GM12878 (cell line): ENCODE data around the gene FLT1. TPM values are rescaled to one million over a fixed set of nuclear protein-coding genes. Genes with fewer than 3 reads are reported as not detected.

Experiments used
- ATAC-seq: fragments of 200-7000 bp; cut with Tn5 transposase; 3 replicates; pipeline ENCODE4 v1.9.1; 2020; ENCODE audit warnings: mild to moderate bottlenecking, moderate library complexity
- BruUV-seq: library from RNA; stranded (reverse); fragments of 400-500 nt; replicated peaks from 2 replicates; lab custom pipeline; 2021; lab: Mats Ljungman, UMichigan
- CTCF ChIA-PET: fragments of 300-600 bp; sonication (Branson Sonifier 250); formaldehyde crosslinking; extraction: SDS; loops from one replicate; lab custom pipeline; 2021; ENCODE audit warnings: inconsistent platforms; lab: Yijun Ruan, JAX
- POLR2A ChIA-PET: fragments of 350-600 bp; formaldehyde crosslinking; extraction: SDS; loops from one replicate; lab custom pipeline; 2021; ENCODE audit warnings: inconsistent platforms; lab: Charles Lee
- RAD21 ChIA-PET: fragments of 300-600 bp; sonication (Branson Sonifier 250); formaldehyde crosslinking; loops from one replicate; lab custom pipeline; 2023; ENCODE audit warnings: antibody characterized with exemption; ENCODE audit not compliant: unreplicated experiment; lab: Charles Lee
- SMC1A ChIA-PET: fragments of 300-600 bp; sonication (Branson Sonifier 250); formaldehyde crosslinking; loops from one replicate; lab custom pipeline; 2023; ENCODE audit not compliant: unreplicated experiment, uncharacterized antibody; lab: Charles Lee
- DNase-seq: peaks from one replicate; pipeline ENCODE4 v3.0.0-alpha.2; 2011; ENCODE audit warnings: low read depth, low spot score
- FAIRE-seq: peaks from 3 replicates; lab custom pipeline; 2011; peaks lifted over from hg19 to GRCh38; lab: Jason Lieb, UNC
- H2AFZ ChIP-seq: 2 replicates; pipeline ENCODE4 v1.6.0; 2011; ENCODE audit warnings: low read depth, low read length, control low read depth; ENCODE audit not compliant: control insufficient read depth
- H3K27ac ChIP-seq: 2 replicates; pipeline ENCODE4 v1.5.1; 2011; ENCODE audit warnings: control low read depth; ENCODE audit not compliant: control insufficient read depth, insufficient read depth
- H3K27me3 ChIP-seq, 2 experiments: replicated peaks in 1 of 2; 2 replicates each; pipeline versions ENCODE4 v1.6.0 to v1.6.1; 2011; ENCODE audit warnings: low read length in 1 of 2; ENCODE audit not compliant: control insufficient read depth in 2 of 2, insufficient read depth in 2 of 2
- H3K36me3 ChIP-seq, 2 experiments: 2 replicates each; pipeline ENCODE4 v1.5.1; 2011; ENCODE audit warnings: low read length in 1 of 2; ENCODE audit not compliant: control insufficient read depth in 2 of 2, insufficient read depth in 2 of 2
- H3K4me1 ChIP-seq: 2 replicates; pipeline ENCODE4 v1.6.1; 2011; ENCODE audit warnings: mild to moderate bottlenecking, low read length, moderate library complexity, mixed read lengths; ENCODE audit not compliant: control insufficient read depth, insufficient read depth
- H3K4me2 ChIP-seq: 2 replicates; pipeline ENCODE4 v1.6.0; 2011; ENCODE audit warnings: control low read depth; ENCODE audit not compliant: control insufficient read depth, insufficient read depth
- H3K4me3 ChIP-seq: fragments of 200-600 bp; sonication (generic); 2 replicates; pipeline ENCODE4 v1.5.1; 2016
- H3K79me2 ChIP-seq: 2 replicates; pipeline ENCODE4 v1.6.0; 2011; ENCODE audit warnings: low read length; ENCODE audit not compliant: control insufficient read depth, insufficient read depth
- H3K9ac ChIP-seq: 2 replicates; pipeline ENCODE4 v1.8.0; 2011; ENCODE audit warnings: low read length, control low read depth, mixed read lengths; ENCODE audit not compliant: control insufficient read depth, insufficient read depth
- H3K9me3 ChIP-seq: replicated peaks from 3 replicates; pipeline ENCODE4 v1.5.1; 2011; ENCODE audit warnings: mild to moderate bottlenecking, low read length; ENCODE audit not compliant: control insufficient read depth, insufficient read depth
- H4K20me1 ChIP-seq: 2 replicates; pipeline ENCODE4 v1.6.0; 2011; ENCODE audit not compliant: control insufficient read depth, insufficient read depth
- BCL11A ChIP-seq: IDR thresholded peaks from 2 replicates; pipeline ENCODE4 v1.6.1; 2011; ENCODE audit warnings: low read depth, low read length
- MYC ChIP-seq: IDR thresholded peaks from 2 replicates; pipeline ENCODE4 v1.6.1; 2011; ENCODE audit warnings: mild to moderate bottlenecking, low read length, moderate library complexity, inconsistent platforms; ENCODE audit not compliant: insufficient read depth, insufficient replicate concordance, insufficient read length, severe bottlenecking
- NFYB ChIP-seq: IDR thresholded peaks from 2 replicates; pipeline ENCODE4 v1.6.1; 2011; ENCODE audit warnings: low read depth, mild to moderate bottlenecking, low read length, improper control_type of control experiment, moderate library complexity; ENCODE audit not compliant: insufficient read depth
- PML ChIP-seq: IDR thresholded peaks from 2 replicates; pipeline ENCODE4 v1.6.1; 2012; ENCODE audit warnings: low read length, inconsistent platforms
- RB1 ChIP-seq: fragments of 450-650 bp; formaldehyde crosslinking; IDR thresholded peaks from 2 replicates; pipeline ENCODE4 v1.6.1; 2017; ENCODE audit warnings: mild to moderate bottlenecking, borderline replicate concordance
- RELA ChIP-seq: fragments of 450-650 bp; IDR thresholded peaks from 2 replicates; pipeline ENCODE4 v1.8.0; 2014; ENCODE audit warnings: borderline replicate concordance; ENCODE audit not compliant: partially characterized antibody
- SP1 ChIP-seq: IDR thresholded peaks from one replicate; pipeline ENCODE4 v1.6.1; 2011; ENCODE audit warnings: low read depth, low read length
- ZZZ3 ChIP-seq: IDR thresholded peaks from 2 replicates; pipeline ENCODE4 v1.6.1; 2011; ENCODE audit warnings: low read depth; ENCODE audit not compliant: control insufficient read depth, insufficient read length
- whole genome bisulfite sequencing: methylation state at CpG from one replicate; pipeline ENCODE4 v1.1.6; 2016; ENCODE audit warnings: low lambda C conversion rate; ENCODE audit not compliant: insufficient replicate concordance, insufficient coverage; ENCODE audit errors: missing lambda C conversion rate; 5-methylcytosine and 5-hydroxymethylcytosine counted together
- in situ Hi-C: fragments of 300-500 bp; cut with MboI; formaldehyde crosslinking; loops from 9 replicates; pipeline ENCODE4 v1.14.3; 2018; ENCODE audit warnings: mixed read lengths
- intact Hi-C: fragments of 100-400 bp; cut with micrococcal nuclease; formaldehyde crosslinking; loops from one replicate; pipeline ENCODE4 v1.14.2; 2022; ENCODE audit not compliant: unreplicated experiment
- polyA plus RNA-seq, 11 experiments: library from polyadenylated mRNA; depleted of rRNA in 4 of 11; unstranded in 6 of 11; stranded (reverse) in 5 of 11; fragments of >200 nt; fragmentation: Nextera tagmentation in 4 of 11; fragmentation: Illumina TruSeq in 1 of 11; extraction: Ambion mirVana in 4 of 11; extraction: Trizol in 1 of 11; gene quantifications; 1 replicate in 1 of 11; 2 replicates in 10 of 11; pipeline versions ENCODE4 v1.2.1 to v1.2.3, GENCODE V29; 2011 to 2016; ENCODE audit warnings: inconsistent platforms in 2 of 11, missing spikeins in 2 of 11, low read depth in 1 of 11
- total RNA-seq, 4 experiments: library from RNA; depleted of rRNA in 3 of 4; stranded (reverse); fragments of >200 nt in 3 of 4; fragmentation: Illumina TruSeq in 1 of 4; extraction: Trizol in 1 of 4; gene quantifications; 2 replicates each; pipeline versions ENCODE4 v1.2.1 to v1.2.3, GENCODE V29; 2013 to 2021
- TF ChIP-seq, protein P1 (sequence below): IDR thresholded peaks from 2 replicates; pipeline ENCODE4 v1.6.1; 2012; ENCODE audit warnings: low read length, inconsistent platforms
- TF ChIP-seq, protein P2 (sequence below): fragments of 450-650 bp; formaldehyde crosslinking; IDR thresholded peaks from 2 replicates; pipeline ENCODE4 v1.5.0; 2022; ENCODE audit warnings: mild to moderate bottlenecking, missing genetic modification characterization
- TF ChIP-seq, protein P3 (sequence below): IDR thresholded peaks from 2 replicates; pipeline ENCODE4 v1.6.1; 2011; ENCODE audit warnings: mild to moderate bottlenecking, low read depth, low read length, moderate library complexity; ENCODE audit not compliant: insufficient replicate concordance
- TF ChIP-seq, protein P4 (sequence below): fragments of 450-650 bp; IDR thresholded peaks from 2 replicates; pipeline ENCODE4 v1.6.1; 2017; ENCODE audit warnings: mild to moderate bottlenecking, moderate library complexity

FLT1 gene
- total and polyA plus RNA-seq, 10 of the 15 experiments (the other 5 are each of a cell fraction or from before 2014, with no cell fraction given), result 0.55 to 5.6 (median 0.84) TPM

DNA sequence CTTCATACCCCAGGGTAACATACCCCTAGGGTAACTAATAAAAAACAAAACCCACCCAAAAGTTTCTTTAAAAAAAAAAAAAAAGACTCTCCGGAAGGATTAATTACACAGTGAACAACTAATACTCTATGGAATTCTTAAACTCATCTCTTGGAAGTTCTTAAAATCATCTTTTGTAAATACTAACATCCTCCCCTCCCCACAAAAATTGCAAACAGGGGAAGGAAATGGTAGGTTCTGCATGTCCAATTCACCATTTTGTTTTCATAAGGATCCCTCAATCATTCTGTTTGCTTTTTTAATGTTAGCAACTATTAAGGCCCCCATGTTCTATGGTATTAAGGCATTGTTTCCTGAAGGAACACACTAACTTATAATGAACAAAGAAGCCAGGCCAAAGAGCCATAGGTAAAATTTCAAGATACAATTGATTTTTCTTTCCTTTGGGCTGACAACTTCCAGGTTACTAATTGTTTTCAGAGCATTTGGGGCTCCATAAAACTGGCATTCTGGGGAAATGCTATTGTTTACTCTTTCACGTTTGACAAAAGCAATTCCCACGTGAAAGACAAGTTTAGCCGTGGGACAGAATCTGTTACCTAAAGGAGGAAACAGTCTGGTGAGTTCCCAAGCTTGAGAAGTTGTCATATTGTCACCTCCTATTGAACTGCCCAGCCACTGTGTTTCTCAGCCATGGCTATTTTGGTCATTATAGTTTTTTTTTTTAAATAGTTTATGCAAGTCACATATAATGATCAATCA is 107.0 kb downstream of the FLT1 start:
- Histone ChIP-seq H2AFZ (no peak overlapping the region; the same call in 1 of the 2 replicates), H3K27me3 (no peaks in the 10 kb centered on the region), H3K27ac (no peak overlapping the region), H3K9ac (no peak overlapping the region), H3K36me3 (peaks cover 0 to 1% of the 10 kb centered on the region in 2 experiments; a peak in 1 of 4 replicates), H4K20me1 (no peaks in the 10 kb centered on the region), H3K4me2 (no peak overlapping the region), H3K9me3 (no peaks in the 10 kb centered on the region), H3K4me3 (no peak overlapping the region), H3K4me1 (no peaks in the 10 kb centered on the region), H3K79me2 (no peaks in the 10 kb centered on the region)
- no peak for FAIRE-seq
- ChIA-PET SMC1A (interaction anchor here (1.2 to 4.4 kb wide), 2 partner anchors 10 to 12 kb away, joined by 4 to 15 read pairs; no protein-coding TSS in a partner anchor), CTCF (interaction anchor here (0.7 to 1.0 kb wide), 2 partner anchors 18 to 63 kb away, joined by 3 read pairs; no protein-coding TSS in a partner anchor), RAD21 (no interaction called here), POLR2A (no interaction called here)
- ATAC-seq, result no peak
- DNase-seq, result no peak
- intact Hi-C loops (no loop called here), in situ Hi-C loops (no loop called here)
- no TSS peak for BruUV-seq
- WGBS, result 58% methylated on average over 4 of the region's 4 CpGs
- TF ChIP-seq PML, result no peak
- no peak for TF ChIP-seq RELA
- TF ChIP-seq, protein P1, sequence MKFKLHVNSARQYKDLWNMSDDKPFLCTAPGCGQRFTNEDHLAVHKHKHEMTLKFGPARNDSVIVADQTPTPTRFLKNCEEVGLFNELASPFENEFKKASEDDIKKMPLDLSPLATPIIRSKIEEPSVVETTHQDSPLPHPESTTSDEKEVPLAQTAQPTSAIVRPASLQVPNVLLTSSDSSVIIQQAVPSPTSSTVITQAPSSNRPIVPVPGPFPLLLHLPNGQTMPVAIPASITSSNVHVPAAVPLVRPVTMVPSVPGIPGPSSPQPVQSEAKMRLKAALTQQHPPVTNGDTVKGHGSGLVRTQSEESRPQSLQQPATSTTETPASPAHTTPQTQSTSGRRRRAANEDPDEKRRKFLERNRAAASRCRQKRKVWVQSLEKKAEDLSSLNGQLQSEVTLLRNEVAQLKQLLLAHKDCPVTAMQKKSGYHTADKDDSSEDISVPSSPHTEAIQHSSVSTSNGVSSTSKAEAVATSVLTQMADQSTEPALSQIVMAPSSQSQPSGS, result no peak
- TF ChIP-seq SP1, result no peak
- TF ChIP-seq NFYB, result no peak
- TF ChIP-seq, protein P2, sequence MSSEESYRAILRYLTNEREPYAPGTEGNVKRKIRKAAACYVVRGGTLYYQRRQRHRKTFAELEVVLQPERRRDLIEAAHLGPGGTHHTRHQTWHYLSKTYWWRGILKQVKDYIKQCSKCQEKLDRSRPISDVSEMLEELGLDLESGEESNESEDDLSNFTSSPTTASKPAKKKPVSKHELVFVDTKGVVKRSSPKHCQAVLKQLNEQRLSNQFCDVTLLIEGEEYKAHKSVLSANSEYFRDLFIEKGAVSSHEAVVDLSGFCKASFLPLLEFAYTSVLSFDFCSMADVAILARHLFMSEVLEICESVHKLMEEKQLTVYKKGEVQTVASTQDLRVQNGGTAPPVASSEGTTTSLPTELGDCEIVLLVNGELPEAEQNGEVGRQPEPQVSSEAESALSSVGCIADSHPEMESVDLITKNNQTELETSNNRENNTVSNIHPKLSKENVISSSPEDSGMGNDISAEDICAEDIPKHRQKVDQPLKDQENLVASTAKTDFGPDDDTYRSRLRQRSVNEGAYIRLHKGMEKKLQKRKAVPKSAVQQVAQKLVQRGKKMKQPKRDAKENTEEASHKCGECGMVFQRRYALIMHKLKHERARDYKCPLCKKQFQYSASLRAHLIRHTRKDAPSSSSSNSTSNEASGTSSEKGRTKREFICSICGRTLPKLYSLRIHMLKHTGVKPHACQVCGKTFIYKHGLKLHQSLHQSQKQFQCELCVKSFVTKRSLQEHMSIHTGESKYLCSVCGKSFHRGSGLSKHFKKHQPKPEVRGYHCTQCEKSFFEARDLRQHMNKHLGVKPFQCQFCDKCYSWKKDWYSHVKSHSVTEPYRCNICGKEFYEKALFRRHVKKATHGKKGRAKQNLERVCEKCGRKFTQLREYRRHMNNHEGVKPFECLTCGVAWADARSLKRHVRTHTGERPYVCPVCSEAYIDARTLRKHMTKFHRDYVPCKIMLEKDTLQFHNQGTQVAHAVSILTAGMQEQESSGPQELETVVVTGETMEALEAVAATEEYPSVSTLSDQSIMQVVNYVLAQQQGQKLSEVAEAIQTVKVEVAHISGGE (CRISPR knock-in tag), result no peak
- TF ChIP-seq MYC, result no peak
- TF ChIP-seq, protein P3, sequence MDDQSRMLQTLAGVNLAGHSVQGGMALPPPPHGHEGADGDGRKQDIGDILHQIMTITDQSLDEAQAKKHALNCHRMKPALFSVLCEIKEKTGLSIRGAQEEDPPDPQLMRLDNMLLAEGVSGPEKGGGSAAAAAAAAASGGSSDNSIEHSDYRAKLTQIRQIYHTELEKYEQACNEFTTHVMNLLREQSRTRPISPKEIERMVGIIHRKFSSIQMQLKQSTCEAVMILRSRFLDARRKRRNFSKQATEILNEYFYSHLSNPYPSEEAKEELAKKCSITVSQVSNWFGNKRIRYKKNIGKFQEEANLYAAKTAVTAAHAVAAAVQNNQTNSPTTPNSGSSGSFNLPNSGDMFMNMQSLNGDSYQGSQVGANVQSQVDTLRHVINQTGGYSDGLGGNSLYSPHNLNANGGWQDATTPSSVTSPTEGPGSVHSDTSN, result no peak
- TF ChIP-seq, protein P4, sequence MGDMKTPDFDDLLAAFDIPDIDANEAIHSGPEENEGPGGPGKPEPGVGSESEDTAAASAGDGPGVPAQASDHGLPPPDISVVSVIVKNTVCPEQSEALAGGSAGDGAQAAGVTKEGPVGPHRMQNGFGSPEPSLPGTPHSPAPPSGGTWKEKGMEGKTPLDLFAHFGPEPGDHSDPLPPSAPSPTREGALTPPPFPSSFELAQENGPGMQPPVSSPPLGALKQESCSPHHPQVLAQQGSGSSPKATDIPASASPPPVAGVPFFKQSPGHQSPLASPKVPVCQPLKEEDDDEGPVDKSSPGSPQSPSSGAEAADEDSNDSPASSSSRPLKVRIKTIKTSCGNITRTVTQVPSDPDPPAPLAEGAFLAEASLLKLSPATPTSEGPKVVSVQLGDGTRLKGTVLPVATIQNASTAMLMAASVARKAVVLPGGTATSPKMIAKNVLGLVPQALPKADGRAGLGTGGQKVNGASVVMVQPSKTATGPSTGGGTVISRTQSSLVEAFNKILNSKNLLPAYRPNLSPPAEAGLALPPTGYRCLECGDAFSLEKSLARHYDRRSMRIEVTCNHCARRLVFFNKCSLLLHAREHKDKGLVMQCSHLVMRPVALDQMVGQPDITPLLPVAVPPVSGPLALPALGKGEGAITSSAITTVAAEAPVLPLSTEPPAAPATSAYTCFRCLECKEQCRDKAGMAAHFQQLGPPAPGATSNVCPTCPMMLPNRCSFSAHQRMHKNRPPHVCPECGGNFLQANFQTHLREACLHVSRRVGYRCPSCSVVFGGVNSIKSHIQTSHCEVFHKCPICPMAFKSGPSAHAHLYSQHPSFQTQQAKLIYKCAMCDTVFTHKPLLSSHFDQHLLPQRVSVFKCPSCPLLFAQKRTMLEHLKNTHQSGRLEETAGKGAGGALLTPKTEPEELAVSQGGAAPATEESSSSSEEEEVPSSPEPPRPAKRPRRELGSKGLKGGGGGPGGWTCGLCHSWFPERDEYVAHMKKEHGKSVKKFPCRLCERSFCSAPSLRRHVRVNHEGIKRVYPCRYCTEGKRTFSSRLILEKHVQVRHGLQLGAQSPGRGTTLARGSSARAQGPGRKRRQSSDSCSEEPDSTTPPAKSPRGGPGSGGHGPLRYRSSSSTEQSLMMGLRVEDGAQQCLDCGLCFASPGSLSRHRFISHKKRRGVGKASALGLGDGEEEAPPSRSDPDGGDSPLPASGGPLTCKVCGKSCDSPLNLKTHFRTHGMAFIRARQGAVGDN, result no peak
- no peak for TF ChIP-seq ZZZ3
- TF ChIP-seq BCL11A, result no peak
- TF ChIP-seq RB1, result no peak
